ENCODE data around the gene C4orf50.

Gene C4orf50

GRCh38 chr4:5973033-5973432 lies 45.2 kb downstream of the C4orf50 start:
- no peaks in the 10 kb centered on the region for H3K4me1 ChIP-seq (ENCODE audit: control insufficient read depth in 1 of 2, insufficient read depth in 2 of 2, low read length in 2 of 2)
- no peaks in the 10 kb centered on the region for H3K27me3 ChIP-seq (ENCODE audit: control insufficient read depth in 1 of 2, insufficient read depth in 2 of 2, low read length in 2 of 2)
- no peak overlapping the region for H3K4me3 ChIP-seq (ENCODE audit: low read depth in 1 of 2, low read length in 2 of 2)
- no peaks in the 10 kb centered on the region for H3K36me3 ChIP-seq (ENCODE audit: control insufficient read depth in 1 of 2, insufficient read depth in 2 of 2, low read length in 2 of 2)
- H3K27ac ChIP-seq (ENCODE audit: low read depth, low read length): no peak overlapping the region
- H3K9ac ChIP-seq (ENCODE audit: low read depth in 1 of 2, low read length in 2 of 2): no peak overlapping the region
- no peaks in the 10 kb centered on the region for H3K9me3 ChIP-seq (ENCODE audit: control insufficient read depth in 1 of 2, low read length in 2 of 2)

- Histone ChIP-seq H3K27ac (ENCODE audit: low read depth, low read length) (no peak overlapping the region), H3K36me3 (ENCODE audit: control insufficient read depth in 1 of 2, insufficient read depth in 2 of 2, low read length in 2 of 2) (no peaks in the 10 kb centered on the region), H3K4me3 (ENCODE audit: low read depth in 1 of 2, low read length in 2 of 2) (no peak overlapping the region), H3K4me1 (ENCODE audit: control insufficient read depth in 1 of 2, insufficient read depth in 2 of 2, low read length in 2 of 2) (no peaks in the 10 kb centered on the region), H3K9me3 (ENCODE audit: control insufficient read depth in 1 of 2, low read length in 2 of 2) (no peaks in the 10 kb centered on the region), H3K27me3 (ENCODE audit: control insufficient read depth in 1 of 2, insufficient read depth in 2 of 2, low read length in 2 of 2) (no peaks in the 10 kb centered on the region), H3K9ac (ENCODE audit: low read depth in 1 of 2, low read length in 2 of 2) (no peak overlapping the region)
Measured at GRCh38 chr4:5972571-5972970, 45.7 kb downstream of the C4orf50 start.

- H3K9me3 ChIP-seq (ENCODE audit: control insufficient read depth in 1 of 2, low read length in 2 of 2): no peaks in the 10 kb centered on the region
- no peak overlapping the region for H3K4me3 ChIP-seq (ENCODE audit: low read depth in 1 of 2, low read length in 2 of 2)
- H3K9ac ChIP-seq (ENCODE audit: low read depth in 1 of 2, low read length in 2 of 2): no peak overlapping the region
- H3K27me3 ChIP-seq (ENCODE audit: control insufficient read depth in 1 of 2, insufficient read depth in 2 of 2, low read length in 2 of 2): no peaks in the 10 kb centered on the region
- no peaks in the 10 kb centered on the region for H3K36me3 ChIP-seq (ENCODE audit: control insufficient read depth in 1 of 2, insufficient read depth in 2 of 2, low read length in 2 of 2)
- no peak overlapping the region for H3K27ac ChIP-seq (ENCODE audit: low read depth, low read length)
- no peaks in the 10 kb centered on the region for H3K4me1 ChIP-seq (ENCODE audit: control insufficient read depth in 1 of 2, insufficient read depth in 2 of 2, low read length in 2 of 2)
Measured at GRCh38 chr4:5971078-5971450, 47.2 kb downstream of the C4orf50 start.

GRCh38 chr4:5970381-5971077 lies 47.7 kb downstream of the C4orf50 start:
- Histone ChIP-seq H3K4me1 (ENCODE audit: control insufficient read depth in 1 of 2, insufficient read depth in 2 of 2, low read length in 2 of 2) (no peaks in the 10 kb centered on the region), H3K4me3 (ENCODE audit: low read depth in 1 of 2, low read length in 2 of 2) (no peak overlapping the region), H3K9ac (ENCODE audit: low read depth in 1 of 2, low read length in 2 of 2) (no peak overlapping the region), H3K27me3 (ENCODE audit: control insufficient read depth in 1 of 2, insufficient read depth in 2 of 2, low read length in 2 of 2) (no peaks in the 10 kb centered on the region), H3K27ac (ENCODE audit: low read depth, low read length) (no peak overlapping the region), H3K36me3 (ENCODE audit: control insufficient read depth in 1 of 2, insufficient read depth in 2 of 2, low read length in 2 of 2) (no peaks in the 10 kb centered on the region), H3K9me3 (ENCODE audit: control insufficient read depth in 1 of 2, low read length in 2 of 2) (no peaks in the 10 kb centered on the region)

- Histone ChIP-seq H3K9me3 (ENCODE audit: control insufficient read depth in 1 of 2, low read length in 2 of 2) (no peaks in the 10 kb centered on the region), H3K27me3 (ENCODE audit: control insufficient read depth in 1 of 2, insufficient read depth in 2 of 2, low read length in 2 of 2) (no peaks in the 10 kb centered on the region), H3K4me1 (ENCODE audit: control insufficient read depth in 1 of 2, insufficient read depth in 2 of 2, low read length in 2 of 2) (no peaks in the 10 kb centered on the region), H3K4me3 (ENCODE audit: low read depth in 1 of 2, low read length in 2 of 2) (no peak overlapping the region), H3K9ac (ENCODE audit: low read depth in 1 of 2, low read length in 2 of 2) (no peak overlapping the region), H3K27ac (ENCODE audit: low read depth, low read length) (no peak overlapping the region), H3K36me3 (ENCODE audit: control insufficient read depth in 1 of 2, insufficient read depth in 2 of 2, low read length in 2 of 2) (no peaks in the 10 kb centered on the region)
Measured at GRCh38 chr4:5969777-5970176, 48.5 kb downstream of the C4orf50 start.

GRCh38 chr4:5969336-5969735 lies 48.9 kb downstream of the C4orf50 start:
- Histone ChIP-seq H3K27ac (ENCODE audit: low read depth, low read length) (no peak overlapping the region), H3K4me1 (ENCODE audit: control insufficient read depth in 1 of 2, insufficient read depth in 2 of 2, low read length in 2 of 2) (no peaks in the 10 kb centered on the region), H3K9ac (ENCODE audit: low read depth in 1 of 2, low read length in 2 of 2) (no peak overlapping the region), H3K27me3 (ENCODE audit: control insufficient read depth in 1 of 2, insufficient read depth in 2 of 2, low read length in 2 of 2) (no peaks in the 10 kb centered on the region), H3K4me3 (ENCODE audit: low read depth in 1 of 2, low read length in 2 of 2) (no peak overlapping the region), H3K36me3 (ENCODE audit: control insufficient read depth in 1 of 2, insufficient read depth in 2 of 2, low read length in 2 of 2) (no peaks in the 10 kb centered on the region), H3K9me3 (ENCODE audit: control insufficient read depth in 1 of 2, low read length in 2 of 2) (no peaks in the 10 kb centered on the region)

- no peak overlapping the region for H3K9ac ChIP-seq (ENCODE audit: low read depth in 1 of 2, low read length in 2 of 2)
- H3K27me3 ChIP-seq (ENCODE audit: control insufficient read depth in 1 of 2, insufficient read depth in 2 of 2, low read length in 2 of 2): peaks cover 0 to 5% of the 10 kb centered on the region in 2 donors
- no peak overlapping the region for H3K27ac ChIP-seq (ENCODE audit: low read depth, low read length)
- H3K9me3 ChIP-seq (ENCODE audit: control insufficient read depth in 1 of 2, low read length in 2 of 2): no peaks in the 10 kb centered on the region
- H3K4me1 ChIP-seq (ENCODE audit: control insufficient read depth in 1 of 2, insufficient read depth in 2 of 2, low read length in 2 of 2): no peaks in the 10 kb centered on the region
- no peak overlapping the region for H3K4me3 ChIP-seq (ENCODE audit: low read depth in 1 of 2, low read length in 2 of 2)
- H3K36me3 ChIP-seq (ENCODE audit: control insufficient read depth in 1 of 2, insufficient read depth in 2 of 2, low read length in 2 of 2): no peaks in the 10 kb centered on the region
Measured at GRCh38 chr4:5968246-5968645, 50.0 kb downstream of the C4orf50 start.

GRCh38 chr4:5967783-5968182 lies 50.4 kb downstream of the C4orf50 start:
- Histone ChIP-seq H3K9ac (ENCODE audit: low read depth in 1 of 2, low read length in 2 of 2) (no peak overlapping the region), H3K27me3 (ENCODE audit: control insufficient read depth in 1 of 2, insufficient read depth in 2 of 2, low read length in 2 of 2) (peaks cover 0 to 5% of the 10 kb centered on the region in 2 donors), H3K4me3 (ENCODE audit: low read depth in 1 of 2, low read length in 2 of 2) (no peak overlapping the region), H3K4me1 (ENCODE audit: control insufficient read depth in 1 of 2, insufficient read depth in 2 of 2, low read length in 2 of 2) (no peaks in the 10 kb centered on the region), H3K27ac (ENCODE audit: low read depth, low read length) (no peak overlapping the region), H3K9me3 (ENCODE audit: control insufficient read depth in 1 of 2, low read length in 2 of 2) (no peaks in the 10 kb centered on the region), H3K36me3 (ENCODE audit: control insufficient read depth in 1 of 2, insufficient read depth in 2 of 2, low read length in 2 of 2) (no peaks in the 10 kb centered on the region)

- Histone ChIP-seq H3K27me3 (ENCODE audit: control insufficient read depth in 1 of 2, insufficient read depth in 2 of 2, low read length in 2 of 2) (peaks cover 0 to 5% of the 10 kb centered on the region in 2 donors), H3K4me3 (ENCODE audit: low read depth in 1 of 2, low read length in 2 of 2) (no peak overlapping the region), H3K9me3 (ENCODE audit: control insufficient read depth in 1 of 2, low read length in 2 of 2) (no peaks in the 10 kb centered on the region), H3K4me1 (ENCODE audit: control insufficient read depth in 1 of 2, insufficient read depth in 2 of 2, low read length in 2 of 2) (no peaks in the 10 kb centered on the region), H3K27ac (ENCODE audit: low read depth, low read length) (no peak overlapping the region), H3K36me3 (ENCODE audit: control insufficient read depth in 1 of 2, insufficient read depth in 2 of 2, low read length in 2 of 2) (no peaks in the 10 kb centered on the region), H3K9ac (ENCODE audit: low read depth in 1 of 2, low read length in 2 of 2) (no peak overlapping the region)
Measured at GRCh38 chr4:5965225-5965624, 53.0 kb downstream of the C4orf50 start.

GRCh38 chr4:5964030-5964429 lies 54.2 kb downstream of the C4orf50 start:
- Histone ChIP-seq H3K27me3 (ENCODE audit: control insufficient read depth in 1 of 2, insufficient read depth in 2 of 2, low read length in 2 of 2) (peaks cover 0 to 5% of the 10 kb centered on the region in 2 donors), H3K4me3 (ENCODE audit: low read depth in 1 of 2, low read length in 2 of 2) (no peak overlapping the region), H3K4me1 (ENCODE audit: control insufficient read depth in 1 of 2, insufficient read depth in 2 of 2, low read length in 2 of 2) (no peaks in the 10 kb centered on the region), H3K9me3 (ENCODE audit: control insufficient read depth in 1 of 2, low read length in 2 of 2) (no peaks in the 10 kb centered on the region), H3K9ac (ENCODE audit: low read depth in 1 of 2, low read length in 2 of 2) (no peak overlapping the region), H3K27ac (ENCODE audit: low read depth, low read length) (no peak overlapping the region), H3K36me3 (ENCODE audit: control insufficient read depth in 1 of 2, insufficient read depth in 2 of 2, low read length in 2 of 2) (no peaks in the 10 kb centered on the region)

- no peak overlapping the region for H3K27ac ChIP-seq (ENCODE audit: low read depth, low read length)
- no peaks in the 10 kb centered on the region for H3K36me3 ChIP-seq (ENCODE audit: control insufficient read depth in 1 of 2, insufficient read depth in 2 of 2, low read length in 2 of 2)
- H3K9ac ChIP-seq (ENCODE audit: low read depth in 1 of 2, low read length in 2 of 2): no peak overlapping the region
- peaks cover 0 to 5% of the 10 kb centered on the region in 2 donors for H3K27me3 ChIP-seq (ENCODE audit: control insufficient read depth in 1 of 2, insufficient read depth in 2 of 2, low read length in 2 of 2)
- H3K4me3 ChIP-seq (ENCODE audit: low read depth in 1 of 2, low read length in 2 of 2): no peak overlapping the region
- H3K4me1 ChIP-seq (ENCODE audit: control insufficient read depth in 1 of 2, insufficient read depth in 2 of 2, low read length in 2 of 2): no peaks in the 10 kb centered on the region
- no peaks in the 10 kb centered on the region for H3K9me3 ChIP-seq (ENCODE audit: control insufficient read depth in 1 of 2, low read length in 2 of 2)
Measured at GRCh38 chr4:5963611-5964010, 54.6 kb downstream of the C4orf50 start.
